Measurements from ENCODE around the gene FANCL.

DNA sequence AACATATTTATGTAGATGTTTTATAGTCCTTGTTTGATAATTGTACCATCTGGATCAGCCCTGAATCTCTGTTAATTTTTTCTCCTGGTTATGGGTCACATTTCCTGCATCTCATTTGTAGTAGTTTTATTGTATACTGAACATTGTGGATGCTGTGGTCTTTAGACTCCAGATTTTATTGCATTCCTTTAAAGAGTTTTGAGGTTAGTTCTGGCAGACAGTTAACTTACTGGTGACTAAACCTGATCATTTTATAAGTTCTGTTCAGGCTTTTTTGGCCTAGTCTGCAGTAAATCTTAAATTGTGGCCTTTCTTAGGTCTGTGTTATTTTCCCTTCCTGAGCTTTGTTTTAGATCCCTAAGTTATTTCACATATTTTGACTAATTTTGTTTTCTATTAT is 84.3 kb downstream of the FANCL start:
- TF ChIP-seq CTCF (IDR thresholded peaks at IDR 0.05) (no peak), EP300 (IDR thresholded peaks at IDR 0.05) (no peak)
